Stimulated activated CD8-positive, alpha-beta memory T cell treated with anti-CD3 and anti-CD28 coated beads, Interleukin-15, amount 100 ng/mL, for 4 hours (primary cell): ENCODE measurements around the gene PLXND1.
"Not testable (repeated sequence)": the region's sequence is repeated elsewhere in the genome, so short reads cannot be mapped to it uniquely, and the experiment has no call there.

Experiments used
- DNase-seq, 2 donors: peaks; one replicate each; pipeline ENCODE4 v3.0.0-alpha.2; 2020; ENCODE audit warnings: low read depth in 2 of 2

The PLXND1 gene

DNA sequence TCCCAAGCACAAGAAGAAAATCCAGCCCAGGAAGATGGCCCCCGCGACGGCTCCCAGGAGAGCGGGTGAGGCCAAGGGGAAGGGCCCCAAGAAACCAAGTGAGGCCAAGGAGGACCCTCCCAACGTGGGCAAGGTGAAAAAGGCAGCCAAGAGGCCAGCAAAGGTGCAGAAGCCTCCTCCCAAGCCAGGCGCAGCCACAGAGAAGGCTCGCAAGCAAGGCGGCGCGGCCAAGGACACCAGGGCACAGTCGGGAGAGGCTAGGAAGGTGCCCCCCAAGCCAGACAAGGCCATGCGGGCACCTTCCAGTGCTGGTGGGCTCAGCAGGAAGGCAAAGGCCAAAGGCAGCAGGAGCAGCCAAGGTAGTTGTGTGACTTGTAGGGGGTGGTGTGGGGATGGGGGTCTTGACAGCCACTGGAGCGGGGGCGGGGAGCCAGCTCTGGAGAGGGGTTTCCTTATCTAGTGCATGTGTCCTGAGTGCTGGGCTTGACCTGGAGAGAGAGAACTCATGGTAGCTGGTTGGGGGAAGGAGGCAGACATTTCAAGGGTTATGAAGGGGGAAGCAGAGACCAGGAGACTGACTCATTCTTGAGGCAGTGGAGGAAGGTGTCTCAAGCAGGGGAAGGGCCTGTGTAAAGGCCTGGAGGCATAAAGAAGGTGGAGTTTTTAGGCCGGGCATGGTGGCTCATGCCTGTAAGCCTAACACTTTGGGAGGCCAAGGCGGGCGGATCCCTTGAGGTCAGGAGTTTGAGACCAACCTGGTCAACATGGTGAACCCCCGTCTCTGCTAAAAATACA, 57.3 kb downstream of the PLXND1 start:
- DNase-seq = no peak

DNA sequence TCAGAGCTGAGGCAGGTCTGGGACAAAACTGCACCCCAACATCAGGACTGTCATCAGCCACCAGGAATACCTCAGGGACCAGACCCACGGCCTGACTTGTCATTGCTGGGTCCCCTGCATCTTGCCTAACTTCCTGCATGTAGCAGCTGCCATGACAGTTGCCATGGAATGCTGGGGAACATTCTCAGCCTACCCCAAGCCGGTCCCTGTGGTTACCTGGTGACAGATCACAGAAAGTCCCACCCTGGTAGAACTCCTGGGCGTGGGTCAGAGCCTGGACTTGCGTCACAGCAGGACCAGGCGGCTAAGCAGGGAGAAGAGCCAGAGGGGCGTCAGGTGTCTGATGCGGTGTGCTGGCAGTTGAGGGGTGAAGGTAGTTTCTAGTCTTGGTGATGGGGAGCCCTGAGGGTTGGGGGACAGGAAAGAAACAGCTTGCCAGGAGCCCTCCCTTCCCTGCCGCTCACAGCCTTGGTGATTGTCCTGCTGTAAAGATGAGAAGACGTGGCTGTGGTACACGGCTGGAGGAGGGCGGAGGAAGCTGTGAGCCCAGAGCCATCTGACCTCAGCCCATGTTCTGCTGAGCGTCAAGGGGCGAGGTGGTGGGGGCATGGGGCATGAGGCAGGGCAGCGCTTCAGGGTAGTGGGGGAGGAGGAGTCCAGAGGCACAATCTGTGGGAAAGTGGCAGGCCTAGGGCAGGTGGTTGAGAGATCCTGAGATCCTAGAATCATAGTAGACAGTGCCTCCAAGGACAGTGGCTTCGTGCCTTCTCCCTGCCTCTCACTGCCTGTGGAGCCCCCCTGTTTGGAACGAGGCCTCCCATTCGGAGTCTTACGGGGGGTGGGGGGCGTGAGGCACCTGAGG, 58.1 kb downstream of the PLXND1 start:
- no peak for DNase-seq

DNA sequence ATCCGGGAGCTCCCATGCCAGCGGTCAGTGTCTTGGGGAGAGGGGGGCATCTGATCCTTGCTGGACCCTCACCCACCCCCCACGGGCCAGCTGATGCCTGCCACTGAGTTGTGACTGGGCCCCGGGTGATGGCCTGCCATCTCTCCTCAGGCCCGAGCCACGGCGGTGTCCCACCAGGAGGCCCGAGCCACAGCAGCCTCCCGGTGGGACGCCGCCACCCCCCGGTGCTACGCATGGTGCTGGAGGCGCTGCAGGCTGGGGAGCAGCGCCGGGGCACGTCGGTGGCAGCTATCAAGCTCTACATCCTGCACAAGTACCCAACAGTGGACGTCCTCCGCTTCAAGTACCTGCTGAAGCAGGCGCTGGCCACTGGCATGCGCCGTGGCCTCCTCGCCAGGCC, 59.2 kb downstream of the PLXND1 start:
- DNase-seq = no peak

GRCh38 chr3:129545951-129546350, 60.5 kb downstream of the PLXND1 start:
- DNase-seq = not testable (repeated sequence)

DNA sequence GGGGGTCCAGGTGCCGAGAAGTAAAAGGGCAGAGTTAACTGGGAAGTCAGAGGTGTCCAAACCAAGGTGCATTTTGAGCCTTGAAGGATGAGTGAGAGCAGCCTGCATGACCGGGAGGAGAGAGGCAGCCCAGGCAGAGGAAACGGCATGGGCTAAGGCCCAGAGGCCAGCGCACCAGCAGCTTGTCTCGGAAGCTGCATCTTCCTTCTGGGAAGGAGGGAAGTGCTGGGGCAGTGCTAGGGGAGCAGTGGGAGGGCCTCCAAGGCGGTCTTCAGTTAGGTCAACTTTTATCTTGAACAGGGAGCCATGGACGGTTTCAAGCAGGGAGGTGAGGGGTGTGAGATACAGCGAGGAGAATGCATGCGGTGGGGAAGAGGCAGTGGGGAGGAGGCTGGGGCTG, 62.5 kb downstream of the PLXND1 start:
- no peak for DNase-seq

- DNase-seq = no peak
Measured at GRCh38 chr3:129543156-129543790, 63.2 kb downstream of the PLXND1 start, which contains the start of gene H1-8. TSS of gene H1-8 (plus strand) at chr3:129543175. CDS start at chr3:129543219, 44 bp downstream.

DNA sequence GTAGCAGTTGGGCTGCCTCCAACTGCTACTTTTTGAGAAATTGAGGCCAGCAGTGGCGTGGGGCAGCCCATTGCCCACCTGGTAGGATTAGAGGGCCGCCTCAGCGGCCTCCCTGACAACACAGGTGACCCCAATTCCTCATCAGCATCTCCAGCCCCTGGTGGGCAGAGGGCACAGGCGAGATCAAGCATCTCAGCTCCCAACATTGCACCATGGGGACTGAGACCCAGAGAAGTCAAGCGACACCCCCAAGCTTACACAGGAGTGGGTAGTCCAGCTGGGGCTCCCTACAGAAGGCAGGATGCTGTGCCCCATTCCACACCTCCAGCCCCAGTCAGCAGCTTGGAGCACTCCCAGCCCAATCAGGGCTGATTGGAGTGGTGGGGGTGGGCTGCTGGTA, 63.7 kb downstream of the PLXND1 start:
- DNase-seq = no peak

DNA sequence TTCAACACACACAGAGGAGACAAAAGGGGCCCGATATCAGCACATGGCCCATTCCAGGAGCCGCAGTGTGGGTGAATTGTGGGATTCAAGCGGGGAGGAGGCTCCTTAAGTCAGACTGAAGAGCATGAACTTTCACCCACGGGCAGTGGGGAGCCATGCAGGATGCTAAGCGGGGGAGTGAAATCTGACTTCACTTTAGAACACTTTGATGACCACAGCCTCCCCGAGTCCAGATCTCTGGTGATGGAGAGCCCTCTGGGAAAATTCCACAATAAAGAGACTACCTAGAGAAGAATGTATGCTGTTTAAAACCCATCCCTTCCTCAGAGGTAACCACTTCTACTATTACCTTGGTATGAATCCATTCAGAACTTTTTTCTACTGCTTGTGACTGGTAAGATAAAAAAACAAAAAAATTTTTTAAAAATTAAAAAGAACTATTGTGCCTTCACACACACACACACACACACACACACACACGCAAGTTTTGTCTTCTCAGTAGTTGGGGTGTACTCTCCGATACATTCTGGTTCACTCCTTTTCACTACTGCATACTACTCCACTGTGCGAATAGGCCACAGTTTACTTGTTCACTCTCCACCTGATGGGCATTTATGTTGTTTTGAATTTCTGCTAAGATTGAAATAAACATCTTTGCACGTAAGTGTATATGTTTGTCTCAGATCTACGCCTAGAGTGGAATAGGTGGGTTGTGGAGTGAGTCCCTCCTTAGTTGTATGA, 65.5 kb downstream of the PLXND1 start:
- DNase-seq = no peak

DNA sequence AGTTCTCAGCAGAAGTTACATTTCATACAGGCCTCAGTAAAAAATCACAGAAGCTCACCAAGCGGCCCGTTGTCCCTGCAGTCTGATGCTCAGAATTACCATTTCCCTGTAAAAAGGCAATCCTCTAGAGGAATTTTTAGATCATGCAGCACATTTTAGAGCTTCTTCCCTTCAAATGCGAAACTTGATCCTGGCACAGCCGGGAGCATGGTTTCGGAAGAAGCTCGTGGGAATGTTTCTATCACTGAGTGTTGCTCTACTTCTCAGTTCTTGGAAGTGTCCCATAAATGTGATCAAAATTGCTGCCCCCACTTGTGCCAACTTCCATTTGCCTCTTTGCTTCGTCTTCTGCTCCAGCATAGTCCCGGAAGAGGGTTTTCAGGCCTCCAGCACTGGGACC, 67.3 kb downstream of the PLXND1 start:
- no peak for DNase-seq

DNA sequence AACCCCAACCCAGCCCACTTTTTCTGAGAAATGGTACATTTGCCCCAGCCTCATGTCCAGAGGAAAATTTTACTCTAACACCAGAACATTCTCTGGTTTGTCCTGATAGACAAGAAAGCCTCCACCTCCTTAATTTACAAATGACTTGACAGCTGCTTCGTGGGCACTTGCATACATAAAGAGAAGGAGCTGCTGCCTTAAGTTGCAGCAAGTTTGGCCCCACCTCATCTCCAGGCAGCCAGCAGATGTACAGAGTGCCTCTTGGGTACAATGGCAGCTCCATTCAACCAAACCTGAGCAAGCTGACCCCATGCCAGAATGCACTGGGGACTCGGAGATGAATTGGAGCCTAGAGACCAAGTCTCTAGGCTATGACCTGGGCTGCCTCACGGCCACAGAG, 69.7 kb downstream of the PLXND1 start:
- DNase-seq = no peak

GRCh38 chr3:129536374-129536667, 70.2 kb downstream of the PLXND1 start:
- DNase-seq = no peak

DNA sequence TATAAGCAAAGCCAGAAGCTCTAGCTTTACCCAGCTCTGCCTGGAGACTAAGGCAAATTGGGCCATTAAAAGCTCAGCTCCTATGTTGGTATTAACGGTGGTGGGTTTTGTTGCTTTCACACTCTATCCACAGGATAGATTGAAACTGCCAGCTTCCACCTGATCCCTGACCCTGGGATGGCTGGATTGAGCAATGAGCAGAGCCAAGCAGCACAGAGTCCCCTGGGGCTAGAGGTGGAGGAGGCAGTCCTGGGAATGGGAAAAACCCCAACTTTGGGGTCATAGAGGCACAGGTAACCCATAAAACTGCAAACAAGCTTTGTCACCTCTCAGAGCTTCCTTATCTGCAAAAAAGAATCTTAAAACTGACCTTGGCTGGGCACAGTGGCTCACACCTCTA, 71.4 kb downstream of the PLXND1 start:
- no peak for DNase-seq

DNA sequence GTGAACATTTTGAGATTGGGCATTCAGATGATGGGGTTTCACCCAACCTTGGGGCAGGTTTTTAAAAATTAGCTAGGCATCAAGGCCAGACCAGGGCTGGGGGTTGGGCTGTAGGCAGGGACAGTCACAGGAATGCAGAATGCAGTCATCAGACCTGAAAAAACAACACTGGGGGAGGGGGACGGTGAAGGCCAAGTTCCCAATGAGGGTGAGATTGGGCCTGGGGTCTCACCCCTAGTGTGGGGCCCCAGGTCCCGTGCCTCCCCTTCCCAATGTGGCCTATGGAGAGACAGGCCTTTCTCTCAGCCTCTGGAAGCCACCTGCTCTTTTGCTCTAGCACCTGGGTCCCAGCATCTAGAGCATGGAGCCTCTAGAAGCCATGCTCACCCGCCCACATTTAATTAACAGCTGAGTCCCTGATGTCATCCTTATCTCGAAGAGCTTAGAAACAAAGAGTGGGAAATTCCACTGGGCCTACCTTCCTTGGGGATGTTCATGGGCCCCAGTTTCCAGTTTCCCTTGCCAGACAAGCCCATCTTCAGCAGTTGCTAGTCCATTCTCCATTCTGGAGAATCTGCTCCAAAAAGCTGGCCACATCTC, 71.9 kb downstream of the PLXND1 start:
- DNase-seq = no peak

DNA sequence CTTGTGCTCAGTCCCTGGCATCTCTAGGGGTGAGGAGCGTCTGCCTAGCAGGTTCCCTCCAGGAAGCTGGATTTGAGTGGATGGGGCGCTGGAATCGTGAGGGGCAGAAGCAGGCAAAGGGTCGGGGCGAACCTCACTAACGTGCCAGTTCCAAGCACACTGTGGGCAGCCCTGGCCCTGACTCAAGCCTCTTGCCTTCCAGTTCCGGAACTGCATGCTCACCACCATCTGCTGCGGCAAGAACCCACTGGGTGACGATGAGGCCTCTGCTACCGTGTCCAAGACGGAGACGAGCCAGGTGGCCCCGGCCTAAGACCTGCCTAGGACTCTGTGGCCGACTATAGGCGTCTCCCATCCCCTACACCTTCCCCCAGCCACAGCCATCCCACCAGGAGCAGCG, 73.1 kb downstream of the PLXND1 start:
- no peak for DNase-seq

GRCh38 chr3:129532261-129532660, 74.2 kb downstream of the PLXND1 start:
- DNase-seq = no peak

DNA sequence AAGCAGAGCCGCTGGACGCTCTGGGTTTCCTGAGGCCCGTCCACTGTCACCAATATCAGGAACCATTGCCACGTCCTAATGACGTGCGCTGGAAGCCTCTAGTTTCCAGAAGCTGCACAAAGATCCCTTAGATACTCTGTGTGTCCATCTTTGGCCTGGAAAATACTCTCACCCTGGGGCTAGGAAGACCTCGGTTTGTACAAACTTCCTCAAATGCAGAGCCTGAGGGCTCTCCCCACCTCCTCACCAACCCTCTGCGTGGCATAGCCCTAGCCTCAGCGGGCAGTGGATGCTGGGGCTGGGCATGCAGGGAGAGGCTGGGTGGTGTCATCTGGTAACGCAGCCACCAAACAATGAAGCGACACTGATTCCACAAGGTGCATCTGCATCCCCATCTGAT, 74.8 kb downstream of the PLXND1 start:
- no peak for DNase-seq

DNA sequence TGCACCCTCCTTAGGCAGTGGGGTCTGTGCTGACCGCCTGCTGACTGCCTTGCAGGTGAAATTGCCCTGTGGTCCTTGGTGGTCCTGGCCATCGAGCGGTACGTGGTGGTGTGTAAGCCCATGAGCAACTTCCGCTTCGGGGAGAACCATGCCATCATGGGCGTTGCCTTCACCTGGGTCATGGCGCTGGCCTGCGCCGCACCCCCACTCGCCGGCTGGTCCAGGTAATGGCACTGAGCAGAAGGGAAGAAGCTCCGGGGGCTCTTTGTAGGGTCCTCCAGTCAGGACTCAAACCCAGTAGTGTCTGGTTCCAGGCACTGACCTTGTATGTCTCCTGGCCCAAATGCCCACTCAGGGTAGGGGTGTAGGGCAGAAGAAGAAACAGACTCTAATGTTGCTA, 75.7 kb downstream of the PLXND1 start:
- DNase-seq = no peak

GRCh38 chr3:129530251-129530791, 76.2 kb downstream of the PLXND1 start:
- DNase-seq = no peak

DNA sequence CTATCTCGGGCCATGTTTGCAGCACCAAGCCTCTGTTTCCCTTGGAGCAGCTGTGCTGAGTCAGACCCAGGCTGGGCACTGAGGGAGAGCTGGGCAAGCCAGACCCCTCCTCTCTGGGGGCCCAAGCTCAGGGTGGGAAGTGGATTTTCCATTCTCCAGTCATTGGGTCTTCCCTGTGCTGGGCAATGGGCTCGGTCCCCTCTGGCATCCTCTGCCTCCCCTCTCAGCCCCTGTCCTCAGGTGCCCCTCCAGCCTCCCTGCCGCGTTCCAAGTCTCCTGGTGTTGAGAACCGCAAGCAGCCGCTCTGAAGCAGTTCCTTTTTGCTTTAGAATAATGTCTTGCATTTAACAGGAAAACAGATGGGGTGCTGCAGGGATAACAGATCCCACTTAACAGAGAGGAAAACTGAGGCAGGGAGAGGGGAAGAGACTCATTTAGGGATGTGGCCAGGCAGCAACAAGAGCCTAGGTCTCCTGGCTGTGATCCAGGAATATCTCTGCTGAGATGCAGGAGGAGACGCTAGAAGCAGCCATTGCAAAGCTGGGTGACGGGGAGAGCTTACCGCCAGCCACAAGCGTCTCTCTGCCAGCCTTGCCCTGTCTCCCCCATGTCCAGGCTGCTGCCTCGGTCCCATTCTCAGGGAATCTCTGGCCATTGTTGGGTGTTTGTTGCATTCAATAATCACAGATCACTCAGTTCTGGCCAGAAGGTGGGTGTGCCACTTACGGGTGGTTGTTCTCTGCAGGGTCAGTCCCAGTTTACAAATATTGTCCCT, 76.9 kb downstream of the PLXND1 start:
- no peak for DNase-seq

- no peak for DNase-seq
Measured at GRCh38 chr3:129528589-129529100, 77.8 kb downstream of the PLXND1 start, which contains the start of gene RHO. TSS of gene RHO (plus strand) at chr3:129528639. CDS start at chr3:129528734, 95 bp downstream.
